ENCODE results near the gene SLCO2A1.

Gene SLCO2A1

DNA sequence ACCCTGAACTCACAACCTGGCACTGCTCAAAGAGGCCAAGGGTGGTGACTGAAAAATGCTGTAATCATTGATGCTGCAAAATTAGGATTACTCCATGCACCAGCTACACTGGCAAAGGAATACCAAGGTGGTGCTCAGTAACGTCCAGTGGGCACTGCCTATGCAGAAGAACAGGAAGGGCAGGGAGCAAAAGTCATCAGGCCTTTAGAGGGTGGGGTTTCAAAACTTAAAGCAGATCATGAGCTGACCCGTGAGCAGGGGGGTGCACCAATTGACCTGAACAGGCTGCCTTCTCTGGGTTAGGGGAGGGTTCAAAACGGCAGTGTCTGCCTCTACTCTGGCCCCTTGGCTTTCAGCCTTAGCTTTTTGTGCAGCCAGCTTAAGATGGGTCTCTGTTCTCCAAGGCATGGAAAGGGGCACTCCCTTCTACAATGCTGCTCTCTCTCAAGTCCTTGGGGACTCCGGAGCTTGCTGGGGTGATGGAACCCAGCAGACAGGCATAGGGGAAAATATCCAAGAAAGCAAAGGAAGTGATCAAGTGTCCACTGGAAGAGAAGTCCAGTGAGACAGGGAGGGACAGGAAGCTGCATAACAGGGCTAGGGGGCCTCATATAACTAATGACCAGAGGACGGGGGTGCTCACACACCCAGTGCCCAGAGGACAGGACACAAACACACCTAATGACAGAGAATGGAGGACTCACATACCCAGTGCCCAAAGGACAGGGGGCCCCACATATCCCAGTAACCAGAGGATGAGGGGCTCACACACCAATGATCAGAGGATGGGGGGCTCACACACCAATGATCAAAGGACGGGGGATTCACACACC, 145.5 kb downstream of the SLCO2A1 start:
- no peak for DNase-seq (ENCODE audit: low spot score)

DNA sequence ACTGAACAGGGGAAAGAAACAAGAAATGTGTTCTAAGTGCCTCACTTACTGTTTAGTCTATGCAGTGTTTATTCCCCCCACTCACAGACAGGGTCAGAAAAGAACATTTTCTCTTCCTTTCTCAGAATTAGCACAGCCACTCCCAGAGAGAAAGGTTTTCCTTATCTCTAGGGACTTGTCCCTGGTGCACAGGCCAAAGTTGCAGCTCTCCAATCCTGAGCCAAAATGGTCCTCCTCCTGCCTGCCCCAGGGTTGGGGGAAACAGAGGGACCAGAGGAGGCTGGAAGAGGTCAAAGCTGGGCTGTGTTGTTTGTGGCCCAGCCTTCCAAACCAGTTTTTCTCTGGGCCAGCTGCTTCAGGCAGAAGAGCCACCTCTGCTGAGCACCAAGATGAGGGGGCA, 146.1 kb downstream of the SLCO2A1 start:
- no peak for DNase-seq (ENCODE audit: low spot score)

- no peak for DNase-seq (ENCODE audit: low spot score)
These were observed 146.6 kb downstream of the SLCO2A1 start for GRCh38 chr3:133882986-133883586.

- no peak for DNase-seq (ENCODE audit: low spot score)
These were observed 147.5 kb downstream of the SLCO2A1 start for GRCh38 chr3:133881939-133882825.

DNA sequence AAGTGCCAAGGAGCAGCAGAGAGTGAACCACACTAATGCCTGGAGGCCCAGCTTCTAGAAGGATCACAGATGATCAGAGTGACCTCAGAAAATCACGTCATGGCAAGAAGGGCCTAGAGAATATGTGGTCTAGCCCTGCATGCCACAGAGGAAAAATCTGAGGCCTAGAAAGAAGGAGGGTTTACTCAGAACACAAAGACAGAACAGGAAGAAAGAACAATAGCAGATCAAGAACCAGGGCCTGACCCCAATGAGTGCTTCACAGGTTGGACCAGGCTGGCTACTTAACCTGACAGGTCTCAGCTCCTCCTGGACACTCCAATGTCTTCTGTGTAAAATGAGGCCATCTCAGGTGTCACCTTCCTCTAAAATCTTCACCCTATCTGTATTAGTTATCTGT, 148.2 kb downstream of the SLCO2A1 start:
- DNase-seq (ENCODE audit: low spot score): no peak

- no peak for DNase-seq (ENCODE audit: low spot score)
These were observed 148.8 kb downstream of the SLCO2A1 start for GRCh38 chr3:133880886-133881455.

DNA sequence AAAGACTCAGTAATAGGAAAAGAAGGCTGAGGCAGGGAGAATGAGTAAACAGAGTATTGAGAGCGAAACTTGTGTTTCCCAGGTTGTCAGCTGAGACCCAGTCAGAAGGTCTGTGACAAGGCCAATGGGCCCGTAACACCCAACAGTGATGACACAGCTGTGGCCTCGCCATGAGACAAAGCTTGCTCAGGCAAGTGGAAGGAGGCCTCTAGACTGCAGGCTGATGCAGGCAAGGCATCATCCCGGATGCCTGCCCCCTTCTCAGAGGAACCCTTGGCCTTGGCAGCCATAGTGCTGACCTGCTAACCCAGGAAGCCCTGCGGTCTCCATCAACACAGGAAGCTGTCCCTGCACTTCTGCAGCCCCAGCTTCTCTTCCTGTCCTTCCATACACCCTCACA, 149.4 kb downstream of the SLCO2A1 start:
- DNase-seq (ENCODE audit: low spot score): no peak

- no peak for DNase-seq (ENCODE audit: low spot score)
These were observed 151.2 kb downstream of the SLCO2A1 start for GRCh38 chr3:133878518-133878917.
